Activated naive CD4-positive, alpha-beta T cell treated with anti-CD3 and anti-CD28 coated beads for 36 hours (primary cell): ENCODE data around the gene VWA2. TPM values are rescaled to one million over a fixed set of nuclear protein-coding genes. Genes with fewer than 3 reads are reported as not detected.

Source experiments
- CTCF ChIA-PET: fragments of 350-600 bp; sonication (Branson Sonifier 250); formaldehyde crosslinking; loops from one replicate; lab custom pipeline; 2021; ENCODE audit warnings: antibody characterized with exemption; lab: Charles Lee
- DNase-seq: peaks from one replicate; pipeline ENCODE4 v3.0.0-alpha.2; 2020
- H3K27ac Mint-ChIP-seq: one replicate; pipeline ENCODE4 v1.8.0; 2021; ENCODE audit warnings: mild to moderate bottlenecking, mixed read lengths
- H3K27me3 Mint-ChIP-seq: one replicate; pipeline ENCODE4 v1.8.0; 2021; ENCODE audit warnings: low read depth, mixed read lengths
- H3K36me3 Mint-ChIP-seq: one replicate; pipeline ENCODE4 v1.8.0; 2021; ENCODE audit warnings: low read depth, mixed read lengths
- H3K4me1 Mint-ChIP-seq: one replicate; pipeline ENCODE4 v1.8.0; 2021; ENCODE audit warnings: low read depth, mixed read lengths
- H3K4me3 Mint-ChIP-seq: one replicate; pipeline ENCODE4 v1.8.0; 2021; ENCODE audit warnings: mild to moderate bottlenecking, moderate library complexity, mixed read lengths
- H3K9me3 Mint-ChIP-seq: one replicate; pipeline ENCODE4 v1.8.0; 2021; ENCODE audit warnings: mixed read lengths
- intact Hi-C: fragments of 100-400 bp; cut with micrococcal nuclease; formaldehyde crosslinking; loops from one replicate; pipeline ENCODE4 v1.15.1; 2023
- total RNA-seq, 2 experiments: library from RNA; stranded (reverse); gene quantifications; one replicate each; pipeline ENCODE4 v1.2.3, GENCODE V29; 2021

The VWA2 gene
- total RNA-seq, 2 experiments from 2014 or later: not detected

- CTCF ChIA-PET: interaction anchor here (1.1 kb wide), 1 partner anchor 12 kb away, joined by 6 read pairs; no protein-coding TSS in a partner anchor
- no peak for DNase-seq
- H3K4me1 Mint-ChIP-seq: no peaks in the 10 kb centered on the region
- H3K4me3 Mint-ChIP-seq: no peak overlapping the region
- intact Hi-C loops: no loop called here
- H3K36me3 Mint-ChIP-seq: no peaks in the 10 kb centered on the region
- H3K9me3 Mint-ChIP-seq: no peaks in the 10 kb centered on the region
- no peak overlapping the region for H3K27ac Mint-ChIP-seq
- H3K27me3 Mint-ChIP-seq: no peaks in the 10 kb centered on the region
Measured at GRCh38 chr10:114315566-114316420, 76.7 kb downstream of the VWA2 start.

- Mint-ChIP-seq H3K4me1 (no peaks in the 10 kb centered on the region), H3K27me3 (no peaks in the 10 kb centered on the region), H3K9me3 (no peaks in the 10 kb centered on the region), H3K27ac (no peak overlapping the region), H3K4me3 (no peak overlapping the region), H3K36me3 (no peaks in the 10 kb centered on the region)
- DNase-seq: no peak
- CTCF ChIA-PET: no interaction called here
- intact Hi-C loops: no loop called here
Measured at GRCh38 chr10:114316744-114317143, 77.7 kb downstream of the VWA2 start.

GRCh38 chr10:114319406-114320248 lies 80.6 kb downstream of the VWA2 start:
- no peaks in the 10 kb centered on the region for H3K27me3 Mint-ChIP-seq
- CTCF ChIA-PET: no interaction called here
- no peaks in the 10 kb centered on the region for H3K4me1 Mint-ChIP-seq
- intact Hi-C loops: no loop called here
- no peak overlapping the region for H3K27ac Mint-ChIP-seq
- DNase-seq: no peak
- H3K9me3 Mint-ChIP-seq: no peaks in the 10 kb centered on the region
- H3K36me3 Mint-ChIP-seq: no peaks in the 10 kb centered on the region
- H3K4me3 Mint-ChIP-seq: no peak overlapping the region

GRCh38 chr10:114320249-114321116 lies 81.4 kb downstream of the VWA2 start:
- CTCF ChIA-PET: interaction anchor here (0.7 kb wide), 1 partner anchor 16 kb away, joined by 3 read pairs; no protein-coding TSS in a partner anchor
- intact Hi-C loops: no loop called here
- H3K27ac Mint-ChIP-seq: no peak overlapping the region
- no peaks in the 10 kb centered on the region for H3K27me3 Mint-ChIP-seq
- H3K36me3 Mint-ChIP-seq: no peaks in the 10 kb centered on the region
- no peak for DNase-seq
- H3K4me1 Mint-ChIP-seq: no peaks in the 10 kb centered on the region
- no peak overlapping the region for H3K4me3 Mint-ChIP-seq
- H3K9me3 Mint-ChIP-seq: no peaks in the 10 kb centered on the region

GRCh38 chr10:114322344-114322743 lies 83.3 kb downstream of the VWA2 start:
- no peak overlapping the region for H3K27ac Mint-ChIP-seq
- H3K9me3 Mint-ChIP-seq: no peaks in the 10 kb centered on the region
- CTCF ChIA-PET: interaction anchor here (0.6 to 0.9 kb wide), 2 partner anchors 39 to 468 kb away, joined by 3 read pairs; no protein-coding TSS in a partner anchor
- H3K36me3 Mint-ChIP-seq: no peaks in the 10 kb centered on the region
- no peak for DNase-seq
- intact Hi-C loops: no loop called here
- H3K4me1 Mint-ChIP-seq: no peaks in the 10 kb centered on the region
- H3K4me3 Mint-ChIP-seq: no peak overlapping the region
- no peaks in the 10 kb centered on the region for H3K27me3 Mint-ChIP-seq

- intact Hi-C loops: no loop called here
- no peak overlapping the region for H3K4me3 Mint-ChIP-seq
- H3K9me3 Mint-ChIP-seq: no peaks in the 10 kb centered on the region
- no peaks in the 10 kb centered on the region for H3K4me1 Mint-ChIP-seq
- H3K27ac Mint-ChIP-seq: no peak overlapping the region
- CTCF ChIA-PET: interaction anchor here (0.7 to 5.0 kb wide), 4 partner anchors 19 to 143 kb away, joined by 3 to 17 read pairs (median 3); no protein-coding TSS in a partner anchor
- no peaks in the 10 kb centered on the region for H3K27me3 Mint-ChIP-seq
- H3K36me3 Mint-ChIP-seq: no peaks in the 10 kb centered on the region
- DNase-seq: no peak
Measured at GRCh38 chr10:114323023-114323422, 84.0 kb downstream of the VWA2 start.

- no peaks in the 10 kb centered on the region for H3K36me3 Mint-ChIP-seq
- no peaks in the 10 kb centered on the region for H3K27me3 Mint-ChIP-seq
- intact Hi-C loops: no loop called here
- H3K4me3 Mint-ChIP-seq: no peak overlapping the region
- H3K4me1 Mint-ChIP-seq: no peaks in the 10 kb centered on the region
- CTCF ChIA-PET: interaction anchor here (5.0 kb wide), 1 partner anchor 23 kb away, joined by 17 read pairs; no protein-coding TSS in a partner anchor
- no peak overlapping the region for H3K27ac Mint-ChIP-seq
- H3K9me3 Mint-ChIP-seq: no peaks in the 10 kb centered on the region
- no peak for DNase-seq
Measured at GRCh38 chr10:114326795-114327194, 87.7 kb downstream of the VWA2 start.

GRCh38 chr10:114327537-114328440 lies 88.7 kb downstream of the VWA2 start:
- H3K36me3 Mint-ChIP-seq: no peaks in the 10 kb centered on the region
- DNase-seq: no peak
- intact Hi-C loops: no loop called here
- H3K4me3 Mint-ChIP-seq: no peak overlapping the region
- no peaks in the 10 kb centered on the region for H3K9me3 Mint-ChIP-seq
- CTCF ChIA-PET: interaction anchor here (5.0 kb wide), 1 partner anchor 24 kb away, joined by 17 read pairs; no protein-coding TSS in a partner anchor
- no peak overlapping the region for H3K27ac Mint-ChIP-seq
- H3K27me3 Mint-ChIP-seq: no peaks in the 10 kb centered on the region
- no peaks in the 10 kb centered on the region for H3K4me1 Mint-ChIP-seq

- no peak overlapping the region for H3K27ac Mint-ChIP-seq
- intact Hi-C loops: no loop called here
- no peaks in the 10 kb centered on the region for H3K36me3 Mint-ChIP-seq
- CTCF ChIA-PET: no interaction called here
- no peaks in the 10 kb centered on the region for H3K27me3 Mint-ChIP-seq
- H3K4me1 Mint-ChIP-seq: no peaks in the 10 kb centered on the region
- no peak for DNase-seq
- no peak overlapping the region for H3K4me3 Mint-ChIP-seq
- no peaks in the 10 kb centered on the region for H3K9me3 Mint-ChIP-seq
Measured at GRCh38 chr10:114328441-114328812, 89.4 kb downstream of the VWA2 start.

GRCh38 chr10:114328874-114329273 lies 89.8 kb downstream of the VWA2 start:
- CTCF ChIA-PET: interaction anchor here (0.5 kb wide), 1 partner anchor 687 kb away, joined by 6 read pairs; no protein-coding TSS in a partner anchor
- H3K27me3 Mint-ChIP-seq: no peaks in the 10 kb centered on the region
- no peak for DNase-seq
- intact Hi-C loops: no loop called here
- H3K9me3 Mint-ChIP-seq: no peaks in the 10 kb centered on the region
- no peaks in the 10 kb centered on the region for H3K4me1 Mint-ChIP-seq
- H3K36me3 Mint-ChIP-seq: no peaks in the 10 kb centered on the region
- H3K27ac Mint-ChIP-seq: no peak overlapping the region
- no peak overlapping the region for H3K4me3 Mint-ChIP-seq
